GM19351 (cell line): Measurements from ENCODE around the gene BNC2.

Experiments
- ATAC-seq: cut with Tn5 transposase; IDR thresholded peaks from one replicate; pipeline ENCODE4 v1.9.1; 2021; ENCODE audit warnings: mild to moderate bottlenecking, moderate library complexity; ENCODE audit not compliant: unreplicated experiment

Gene BNC2

DNA sequence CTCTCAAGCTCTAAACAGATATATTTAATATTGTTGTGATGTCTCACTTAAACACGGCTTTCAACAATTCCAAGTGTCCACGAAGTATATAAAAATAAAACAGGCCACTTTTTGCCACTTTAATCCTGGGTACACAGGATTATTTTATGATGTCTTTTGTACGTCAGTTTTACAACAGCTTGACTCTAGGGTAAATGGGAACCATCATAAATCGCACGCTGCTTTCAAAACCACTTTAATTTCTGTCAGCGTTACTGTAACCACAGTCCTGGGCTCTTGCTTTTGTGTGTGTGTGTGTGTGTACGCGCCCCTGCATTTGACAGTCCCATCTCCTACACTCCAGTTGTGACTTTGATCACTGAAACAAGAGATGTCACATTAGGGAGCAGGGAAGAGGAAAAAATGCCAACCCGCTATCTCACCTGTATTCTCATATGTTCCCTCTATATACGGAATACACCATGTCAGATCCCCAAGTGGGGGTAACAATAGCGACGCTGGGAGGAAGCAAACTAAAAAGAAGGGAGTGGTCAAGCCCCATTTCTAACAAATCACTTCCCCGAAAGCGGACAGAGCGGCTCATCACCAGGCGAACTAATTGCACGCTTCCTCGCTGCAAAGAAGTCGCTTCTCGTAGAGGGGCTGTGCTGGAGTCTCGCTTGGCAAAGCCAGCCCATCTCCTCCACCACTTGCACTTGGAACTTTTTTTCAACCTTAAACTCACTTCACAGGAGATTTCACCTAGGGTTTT lies 1.2 kb downstream of the BNC2 start:
- no peak for ATAC-seq

DNA sequence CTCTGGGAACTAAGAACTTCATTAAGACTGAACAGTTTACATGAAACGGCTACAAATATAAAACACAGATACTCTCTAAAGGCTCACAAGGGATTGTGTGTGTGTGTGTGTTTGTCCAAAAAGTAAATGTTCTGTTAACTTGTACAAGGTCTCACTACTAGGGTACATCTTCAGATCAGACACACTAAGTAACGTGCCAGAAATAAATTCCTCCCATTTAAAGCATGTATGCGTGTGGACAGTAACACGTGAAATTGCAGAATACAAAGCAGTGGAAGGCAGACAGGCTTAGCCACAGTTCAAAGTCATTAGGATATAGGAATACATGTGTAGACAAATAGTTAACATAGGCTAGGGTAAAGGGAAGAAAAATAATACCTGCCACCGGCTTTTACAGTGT lies 1.8 kb downstream of the BNC2 start:
- no peak for ATAC-seq

GRCh38 chr9:16867576-16868311 lies 2.7 kb downstream of the BNC2 start:
- no peak for ATAC-seq

GRCh38 chr9:16866587-16866986 lies 3.9 kb downstream of the BNC2 start:
- ATAC-seq, result no peak

DNA sequence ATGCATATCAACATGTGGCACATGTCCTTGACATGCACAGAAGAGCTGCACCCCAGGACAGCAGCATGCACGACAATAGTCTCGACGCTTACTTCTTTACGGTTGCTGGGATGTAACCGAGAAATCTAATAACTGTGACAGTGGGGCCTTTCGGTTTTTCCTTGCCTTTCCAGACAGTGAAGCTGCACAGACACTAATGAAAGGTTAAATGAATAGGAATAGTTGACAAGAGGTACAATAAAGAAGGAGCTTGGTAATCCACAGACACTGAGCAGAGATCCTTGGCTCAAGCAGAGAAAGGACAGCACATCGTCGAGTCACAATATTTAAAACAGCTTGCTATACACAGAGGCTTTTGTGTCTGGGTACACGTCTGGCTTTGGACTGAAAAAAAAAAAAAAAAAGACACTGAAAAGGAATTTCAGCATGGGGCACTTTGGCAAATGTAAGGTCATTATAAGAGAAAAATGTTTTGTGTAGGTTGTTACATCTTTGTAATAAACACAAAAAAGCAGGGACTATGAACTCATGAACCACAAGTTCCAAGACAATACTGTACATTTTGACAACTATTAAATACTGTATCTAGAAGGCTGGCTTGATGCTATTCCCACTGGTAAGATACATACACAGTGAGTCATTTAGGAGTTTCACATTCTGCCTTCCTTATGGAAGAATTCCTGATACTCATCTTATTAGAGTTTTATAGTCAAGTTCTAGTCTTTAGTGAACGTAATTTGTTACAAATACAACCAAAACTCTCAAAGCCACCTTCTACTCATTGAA lies 5.6 kb downstream of the BNC2 start:
- no peak for ATAC-seq

GRCh38 chr9:16848179-16848578 lies 22.3 kb downstream of the BNC2 start:
- no peak for ATAC-seq

DNA sequence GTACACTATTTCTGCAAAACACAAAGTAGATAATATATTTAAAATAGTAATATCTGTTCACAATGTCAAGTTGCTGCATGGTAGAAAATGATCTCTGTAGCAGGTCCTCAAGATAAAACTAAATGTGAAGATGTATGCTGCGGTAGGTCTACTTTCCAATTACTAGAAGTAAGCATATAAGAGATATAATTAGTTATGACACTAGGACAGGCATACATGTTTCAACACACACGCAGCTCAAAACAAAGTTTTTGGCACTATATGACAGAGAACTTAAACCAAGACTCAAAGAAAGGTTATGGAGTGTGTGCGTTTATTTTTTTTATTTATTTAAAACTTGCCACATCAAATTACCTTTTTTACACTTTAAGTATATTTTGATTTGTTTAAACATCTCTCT lies 23.5 kb downstream of the BNC2 start:
- ATAC-seq, result no peak

DNA sequence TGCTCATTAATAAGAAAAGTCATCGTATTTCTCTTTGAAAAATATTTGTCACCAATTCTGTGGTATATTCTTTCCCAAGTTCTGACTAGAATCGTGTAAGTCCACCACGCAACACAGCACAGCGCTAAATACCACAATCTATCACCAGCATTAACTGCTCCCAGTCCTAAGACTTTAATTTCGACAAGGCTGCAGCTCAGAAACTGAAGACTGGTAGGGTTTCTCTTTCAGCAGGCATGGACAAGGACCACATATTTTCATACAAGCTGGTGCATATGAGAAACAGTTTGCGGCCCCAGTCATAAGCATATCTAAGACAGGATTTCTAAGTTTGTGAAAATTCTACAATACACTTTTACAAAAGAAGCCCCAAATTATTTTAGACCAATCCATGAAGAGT lies 24.1 kb downstream of the BNC2 start:
- ATAC-seq, result no peak

GRCh38 chr9:16834817-16835216 lies 35.7 kb downstream of the BNC2 start:
- no peak for ATAC-seq

DNA sequence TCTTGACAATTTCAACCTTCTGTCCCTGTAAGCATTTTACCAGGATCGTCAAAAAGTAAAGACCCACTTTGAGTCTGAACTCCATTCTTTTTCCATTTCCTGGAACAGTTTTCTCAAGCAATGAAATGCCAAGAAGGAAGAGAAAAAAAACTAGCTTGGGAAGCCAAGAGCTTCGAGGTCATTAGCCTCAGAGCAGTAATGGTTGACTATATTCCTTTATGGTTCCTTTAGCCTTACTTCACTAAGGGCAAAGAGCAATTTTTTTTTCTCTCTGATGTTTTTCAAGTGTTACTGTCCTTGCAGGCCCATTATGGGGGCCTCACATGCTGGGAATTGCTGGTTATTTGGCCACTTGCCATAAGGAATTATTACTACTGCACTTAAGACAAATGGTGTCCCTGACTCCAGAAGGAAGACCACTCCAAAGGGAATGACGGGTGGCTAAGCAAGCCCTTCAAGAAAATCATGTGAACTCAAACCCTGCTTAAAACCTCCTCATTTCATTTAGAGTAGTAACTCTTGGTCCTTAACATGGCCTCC lies 37.1 kb downstream of the BNC2 start:
- ATAC-seq, result no peak

DNA sequence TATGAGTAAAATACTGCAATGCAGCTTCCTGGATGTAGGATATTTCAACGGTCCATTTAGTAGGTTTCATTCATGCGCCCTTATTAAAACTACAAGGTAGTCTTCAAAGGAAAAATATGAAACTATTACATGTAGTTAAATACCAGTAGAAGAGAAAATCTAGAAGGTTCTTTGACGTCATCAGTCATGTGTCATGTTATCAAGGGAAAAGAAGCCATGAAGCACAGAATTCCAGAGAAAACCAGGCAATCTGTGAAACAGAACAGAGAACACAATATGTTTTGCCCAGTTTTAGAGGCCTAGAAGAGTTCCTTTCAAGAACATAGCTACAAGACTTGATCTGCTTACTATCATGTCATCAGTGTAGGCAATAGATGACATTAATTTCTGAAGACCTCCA lies 38.4 kb downstream of the BNC2 start:
- ATAC-seq, result no peak

GRCh38 chr9:16830806-16831205 lies 39.7 kb downstream of the BNC2 start:
- no peak for ATAC-seq

GRCh38 chr9:16828340-16829281 lies 41.9 kb downstream of the BNC2 start:
- ATAC-seq, result no peak

GRCh38 chr9:16825971-16826625 lies 44.4 kb downstream of the BNC2 start:
- ATAC-seq, result no peak

GRCh38 chr9:16825331-16825725 lies 45.1 kb downstream of the BNC2 start:
- ATAC-seq, result no peak

GRCh38 chr9:16824545-16825330 lies 45.7 kb downstream of the BNC2 start:
- ATAC-seq, result no peak

- no peak for ATAC-seq
These were observed 46.6 kb downstream of the BNC2 start for GRCh38 chr9:16823906-16824305.

DNA sequence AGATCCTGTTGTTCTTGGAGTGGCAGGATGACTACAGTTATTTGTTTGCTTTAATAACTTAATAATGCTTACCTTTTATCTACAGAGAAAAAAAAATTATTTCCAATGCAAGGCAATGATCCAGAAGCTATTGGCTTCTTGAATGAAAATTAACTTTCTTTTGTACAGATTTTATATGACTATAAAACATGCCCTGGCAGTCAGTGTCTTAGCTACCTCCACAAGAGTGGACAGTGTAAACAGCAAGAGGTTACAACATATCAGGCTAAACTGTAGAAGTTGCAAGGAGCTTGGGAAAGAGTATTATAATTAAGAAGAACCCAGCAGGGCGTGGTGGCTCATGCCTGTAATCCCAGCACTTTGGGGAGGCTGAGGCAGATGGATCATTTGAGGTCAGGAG lies 49.1 kb downstream of the BNC2 start:
- no peak for ATAC-seq

DNA sequence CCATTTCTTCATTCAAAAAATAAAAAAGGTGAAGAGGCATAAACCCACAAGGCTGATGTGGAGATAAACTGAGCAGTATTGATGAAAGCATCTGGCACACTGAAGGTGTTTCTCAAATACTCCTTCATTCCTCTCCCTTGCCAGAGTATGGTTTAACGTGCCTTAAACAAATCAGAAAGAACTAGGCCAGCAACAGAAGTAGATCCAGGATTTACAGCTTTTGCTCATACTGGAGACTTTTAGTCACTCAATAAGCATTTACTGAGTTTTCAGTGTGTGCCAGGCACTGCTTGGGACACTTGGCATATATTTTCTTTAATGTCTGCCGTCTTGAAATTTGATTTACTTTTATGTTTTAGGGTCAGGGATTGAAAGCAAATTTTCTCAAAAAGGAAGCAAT lies 53.0 kb downstream of the BNC2 start:
- ATAC-seq, result no peak
